Activated naive CD4-positive, alpha-beta T cell treated with anti-CD3 and anti-CD28 coated beads for 36 hours (primary cell): ENCODE measurements around the gene ZNF518B. TPM values are rescaled to one million over a fixed set of nuclear protein-coding genes. Genes with fewer than 3 reads are reported as not detected.
"Not testable (repeated sequence)": the region's sequence is repeated elsewhere in the genome, so short reads cannot be mapped to it uniquely, and the experiment has no call there.

Experiments used
- CTCF ChIA-PET: fragments of 350-600 bp; sonication (Branson Sonifier 250); formaldehyde crosslinking; loops from one replicate; lab custom pipeline; 2021; ENCODE audit warnings: antibody characterized with exemption; lab: Charles Lee
- DNase-seq: peaks from one replicate; pipeline ENCODE4 v3.0.0-alpha.2; 2020
- H3K27ac Mint-ChIP-seq: one replicate; pipeline ENCODE4 v1.8.0; 2021; ENCODE audit warnings: mild to moderate bottlenecking, mixed read lengths
- H3K27me3 Mint-ChIP-seq: one replicate; pipeline ENCODE4 v1.8.0; 2021; ENCODE audit warnings: low read depth, mixed read lengths
- H3K36me3 Mint-ChIP-seq: one replicate; pipeline ENCODE4 v1.8.0; 2021; ENCODE audit warnings: low read depth, mixed read lengths
- H3K4me1 Mint-ChIP-seq: one replicate; pipeline ENCODE4 v1.8.0; 2021; ENCODE audit warnings: low read depth, mixed read lengths
- H3K4me3 Mint-ChIP-seq: one replicate; pipeline ENCODE4 v1.8.0; 2021; ENCODE audit warnings: mild to moderate bottlenecking, moderate library complexity, mixed read lengths
- H3K9me3 Mint-ChIP-seq: one replicate; pipeline ENCODE4 v1.8.0; 2021; ENCODE audit warnings: mixed read lengths
- intact Hi-C: fragments of 100-400 bp; cut with micrococcal nuclease; formaldehyde crosslinking; loops from one replicate; pipeline ENCODE4 v1.15.1; 2023
- total RNA-seq, 2 experiments: library from RNA; stranded (reverse); gene quantifications; one replicate each; pipeline ENCODE4 v1.2.3, GENCODE V29; 2021

Gene ZNF518B
- total RNA-seq, 2 experiments from 2014 or later = 10.7 to 11.2 TPM

DNA sequence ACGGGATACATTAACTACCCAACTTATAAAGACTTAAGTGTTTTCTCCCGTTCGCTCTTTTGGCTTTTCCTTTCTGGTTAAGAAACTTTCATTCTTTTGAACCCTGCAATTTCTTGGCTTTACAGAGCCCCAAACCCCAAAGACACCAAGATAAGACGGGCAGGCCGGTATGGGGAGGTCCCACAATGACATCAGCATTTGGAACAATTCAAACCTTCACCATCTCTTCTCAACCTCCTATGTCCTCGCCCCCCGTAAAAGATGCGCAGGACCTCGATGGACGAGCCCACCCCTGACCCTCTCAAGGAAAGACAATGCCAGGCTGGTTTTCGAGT, 999 bp downstream of the ZNF518B start:
- Mint-ChIP-seq H3K27ac (peak overlapping the region; percentile 77), H3K27me3 (peaks cover 7% of the 10 kb centered on the region), H3K4me3 (peak overlapping the region; percentile 87), H3K4me1 (peaks cover 29% of the 10 kb centered on the region), H3K9me3 (peaks cover 9% of the 10 kb centered on the region), H3K36me3 (peaks cover 36% of the 10 kb centered on the region)
- intact Hi-C loops = loop anchor here (2.0 kb wide), 1 partner anchor 437 kb away; no protein-coding TSS in a partner anchor
- CTCF ChIA-PET = interaction anchor here (0.6 to 1.1 kb wide), 4 partner anchors 22 to 298 kb away, joined by 3 to 4 read pairs (median 3); no protein-coding TSS in a partner anchor
- peak; percentile 7 for DNase-seq

DNA sequence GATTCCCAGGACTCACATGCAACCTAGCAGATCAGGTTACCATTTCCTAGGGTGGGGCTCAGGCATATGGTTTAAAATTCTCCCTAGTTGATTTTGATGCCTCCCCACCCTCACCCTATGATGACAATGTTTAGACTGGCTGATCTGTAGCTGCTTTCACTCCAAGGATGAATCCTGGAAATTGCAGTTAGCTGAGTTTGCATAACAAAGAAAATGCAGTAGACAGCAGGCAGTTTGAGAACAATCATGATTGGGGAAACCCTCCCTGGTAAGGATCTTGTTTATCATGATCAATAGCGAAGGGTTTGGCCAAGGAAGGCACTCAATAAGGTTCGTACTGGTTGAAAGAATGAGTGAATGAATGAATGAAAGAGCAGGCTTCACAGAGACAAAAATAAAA, 2.1 kb downstream of the ZNF518B start:
- Mint-ChIP-seq H3K27ac (no peak overlapping the region), H3K27me3 (peaks cover 6% of the 10 kb centered on the region), H3K4me1 (peaks cover 23% of the 10 kb centered on the region), H3K4me3 (no peak overlapping the region), H3K9me3 (peaks cover 14% of the 10 kb centered on the region), H3K36me3 (peaks cover 47% of the 10 kb centered on the region)
- CTCF ChIA-PET = no interaction called here
- intact Hi-C loops = no loop called here
- DNase-seq = no peak

GRCh38 chr4:10454726-10455125, 2.5 kb downstream of the ZNF518B start:
- Mint-ChIP-seq H3K4me3 (no peak overlapping the region), H3K27me3 (peaks cover 6% of the 10 kb centered on the region), H3K27ac (no peak overlapping the region), H3K36me3 (peaks cover 51% of the 10 kb centered on the region), H3K9me3 (peaks cover 18% of the 10 kb centered on the region), H3K4me1 (peaks cover 23% of the 10 kb centered on the region)
- intact Hi-C loops = no loop called here
- CTCF ChIA-PET = no interaction called here
- DNase-seq = no peak

DNA sequence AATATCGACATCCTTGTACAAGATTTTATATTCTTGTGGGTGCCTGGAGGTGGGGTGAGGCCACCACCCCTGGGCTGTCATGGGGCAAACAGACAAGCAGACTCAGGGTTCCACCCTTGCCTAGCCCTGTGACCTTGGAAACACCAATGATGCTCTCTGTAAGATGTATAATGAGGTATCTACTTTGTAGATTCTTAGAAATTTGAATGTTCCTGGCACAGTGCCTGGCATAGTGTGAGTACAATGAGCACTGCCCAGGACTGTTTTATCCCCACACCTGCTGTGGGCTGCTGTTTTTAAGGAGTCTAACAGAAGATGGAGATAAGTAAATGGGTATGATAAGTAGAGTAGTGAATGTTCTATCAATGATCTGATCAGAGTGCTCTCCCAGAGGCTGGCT, 3.1 kb downstream of the ZNF518B start:
- H3K27me3 Mint-ChIP-seq = peaks cover 6% of the 10 kb centered on the region
- CTCF ChIA-PET = no interaction called here
- no peak overlapping the region for H3K27ac Mint-ChIP-seq
- DNase-seq = no peak
- intact Hi-C loops = no loop called here
- H3K9me3 Mint-ChIP-seq = peaks cover 23% of the 10 kb centered on the region
- H3K4me3 Mint-ChIP-seq = no peak overlapping the region
- H3K4me1 Mint-ChIP-seq = peaks cover 23% of the 10 kb centered on the region
- peaks cover 57% of the 10 kb centered on the region for H3K36me3 Mint-ChIP-seq

- no peaks in the 10 kb centered on the region for H3K4me1 Mint-ChIP-seq
- H3K27me3 Mint-ChIP-seq = no peaks in the 10 kb centered on the region
- no peak overlapping the region for H3K4me3 Mint-ChIP-seq
- CTCF ChIA-PET = no interaction called here
- H3K9me3 Mint-ChIP-seq = peaks cover 67% of the 10 kb centered on the region
- no peak overlapping the region for H3K27ac Mint-ChIP-seq
- H3K36me3 Mint-ChIP-seq = peaks cover 93% of the 10 kb centered on the region
- intact Hi-C loops = no loop called here
- no peak for DNase-seq
Measured at GRCh38 chr4:10448991-10449390, 8.2 kb downstream of the ZNF518B start.

DNA sequence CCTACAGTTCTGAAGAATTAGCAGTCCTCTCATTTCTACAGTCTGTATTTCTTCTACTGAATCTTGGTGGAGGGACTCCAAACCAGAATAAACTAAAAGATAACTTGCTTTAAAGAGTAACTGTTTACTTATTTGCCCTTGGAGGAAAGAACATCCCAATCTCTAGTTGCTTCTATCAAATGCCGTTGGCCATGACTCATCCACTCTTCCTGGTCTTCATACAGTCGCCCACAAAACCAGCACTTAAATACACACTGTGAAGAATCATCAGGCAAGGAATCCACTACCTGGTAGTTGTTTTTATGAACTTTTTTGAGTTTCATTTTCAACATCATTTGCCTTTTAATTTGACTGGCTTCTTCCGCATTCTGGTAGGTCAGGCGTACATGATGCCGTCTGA, 14.2 kb downstream of the ZNF518B start:
- H3K9me3 Mint-ChIP-seq = peaks cover 62% of the 10 kb centered on the region
- peaks cover 71% of the 10 kb centered on the region for H3K36me3 Mint-ChIP-seq
- DNase-seq = no peak
- H3K4me1 Mint-ChIP-seq = no peaks in the 10 kb centered on the region
- intact Hi-C loops = no loop called here
- H3K27ac Mint-ChIP-seq = no peak overlapping the region
- H3K27me3 Mint-ChIP-seq = no peaks in the 10 kb centered on the region
- CTCF ChIA-PET = no interaction called here
- H3K4me3 Mint-ChIP-seq = no peak overlapping the region

GRCh38 chr4:10441512-10441911, 15.7 kb downstream of the ZNF518B start:
- DNase-seq = no peak
- no peaks in the 10 kb centered on the region for H3K4me1 Mint-ChIP-seq
- no peaks in the 10 kb centered on the region for H3K27me3 Mint-ChIP-seq
- CTCF ChIA-PET = no interaction called here
- intact Hi-C loops = no loop called here
- H3K9me3 Mint-ChIP-seq = peaks cover 53% of the 10 kb centered on the region
- H3K27ac Mint-ChIP-seq = no peak overlapping the region
- no peak overlapping the region for H3K4me3 Mint-ChIP-seq
- H3K36me3 Mint-ChIP-seq = peaks cover 63% of the 10 kb centered on the region

- peaks cover 37% of the 10 kb centered on the region for H3K36me3 Mint-ChIP-seq
- no peak overlapping the region for H3K27ac Mint-ChIP-seq
- no peak for DNase-seq
- no peaks in the 10 kb centered on the region for H3K27me3 Mint-ChIP-seq
- no peak overlapping the region for H3K4me3 Mint-ChIP-seq
- intact Hi-C loops = no loop called here
- no peaks in the 10 kb centered on the region for H3K4me1 Mint-ChIP-seq
- H3K9me3 Mint-ChIP-seq = peaks cover 30% of the 10 kb centered on the region
- CTCF ChIA-PET = no interaction called here
Measured at GRCh38 chr4:10438924-10439323, 18.3 kb downstream of the ZNF518B start.

- intact Hi-C loops = no loop called here
Measured at GRCh38 chr4:10437735-10438134, 19.5 kb downstream of the ZNF518B start.

DNA sequence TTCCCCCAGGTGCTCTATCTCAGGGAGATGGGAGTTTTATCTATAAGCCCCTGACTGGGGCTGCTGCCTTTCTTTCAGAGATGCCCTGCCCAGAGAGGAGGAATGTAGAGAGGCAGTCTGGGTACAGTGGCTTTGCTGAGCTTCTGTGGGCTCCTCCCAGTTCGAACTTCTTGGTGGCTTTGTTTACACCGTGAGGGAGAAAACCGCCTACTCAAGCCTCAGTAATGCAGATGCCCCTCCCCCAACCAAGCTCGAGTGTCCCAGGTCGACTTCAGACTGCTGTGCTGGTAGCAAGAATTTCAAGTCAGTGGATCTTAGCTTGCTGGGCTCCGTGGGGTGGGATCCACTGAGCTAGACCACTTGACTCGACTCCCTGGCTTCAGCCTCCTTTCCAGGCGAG, 29.5 kb downstream of the ZNF518B start:
- CTCF ChIA-PET, DNase-seq, intact Hi-C loops: not testable (repeated sequence)

More at GRCh38 chr4:10437735-10438134, 19.5 kb downstream of the ZNF518B start:
- Mint-ChIP-seq H3K36me3 (peaks cover 28% of the 10 kb centered on the region), H3K9me3 (peaks cover 21% of the 10 kb centered on the region), H3K4me1 (no peaks in the 10 kb centered on the region), H3K27me3 (no peaks in the 10 kb centered on the region), H3K4me3 (no peak overlapping the region), H3K27ac (no peak overlapping the region)
- DNase-seq = no peak
- CTCF ChIA-PET = interaction anchor here (0.8 to 1.0 kb wide), 2 partner anchors 34 to 123 kb away, joined by 3 read pairs; no protein-coding TSS in a partner anchor

GRCh38 chr4:10421344-10422055, 35.7 kb downstream of the ZNF518B start:
- intact Hi-C loops = no loop called here
- Mint-ChIP-seq H3K4me3 (no peak overlapping the region), H3K27ac (no peak overlapping the region), H3K27me3 (no peaks in the 10 kb centered on the region), H3K4me1 (peaks cover 3% of the 10 kb centered on the region), H3K36me3 (peaks cover 1% of the 10 kb centered on the region), H3K9me3 (peaks cover 23% of the 10 kb centered on the region)
- peak; percentile 9 for DNase-seq
- CTCF ChIA-PET = interaction anchor here (0.9 to 1.9 kb wide), 2 partner anchors 40 to 116 kb away, joined by 3 to 7 read pairs; no protein-coding TSS in a partner anchor

More for the DNA sequence above, 29.5 kb downstream of the ZNF518B start:
- H3K9me3 Mint-ChIP-seq = peaks cover 33% of the 10 kb centered on the region
- H3K27ac Mint-ChIP-seq, H3K4me3 Mint-ChIP-seq, H3K27me3 Mint-ChIP-seq, H3K4me1 Mint-ChIP-seq: not testable (repeated sequence)
- peaks cover 12% of the 10 kb centered on the region for H3K36me3 Mint-ChIP-seq

- H3K27ac Mint-ChIP-seq = no peak overlapping the region
- H3K4me3 Mint-ChIP-seq = no peak overlapping the region
- peaks cover 8% of the 10 kb centered on the region for H3K4me1 Mint-ChIP-seq
- H3K36me3 Mint-ChIP-seq = no peaks in the 10 kb centered on the region
- intact Hi-C loops = no loop called here
- peaks cover 3% of the 10 kb centered on the region for H3K9me3 Mint-ChIP-seq
- CTCF ChIA-PET = interaction anchor here (0.7 kb wide), 1 partner anchor 265 kb away, joined by 3 read pairs; no protein-coding TSS in a partner anchor
- DNase-seq = no peak
- no peaks in the 10 kb centered on the region for H3K27me3 Mint-ChIP-seq
Measured at GRCh38 chr4:10417740-10418139, 39.5 kb downstream of the ZNF518B start.

DNA sequence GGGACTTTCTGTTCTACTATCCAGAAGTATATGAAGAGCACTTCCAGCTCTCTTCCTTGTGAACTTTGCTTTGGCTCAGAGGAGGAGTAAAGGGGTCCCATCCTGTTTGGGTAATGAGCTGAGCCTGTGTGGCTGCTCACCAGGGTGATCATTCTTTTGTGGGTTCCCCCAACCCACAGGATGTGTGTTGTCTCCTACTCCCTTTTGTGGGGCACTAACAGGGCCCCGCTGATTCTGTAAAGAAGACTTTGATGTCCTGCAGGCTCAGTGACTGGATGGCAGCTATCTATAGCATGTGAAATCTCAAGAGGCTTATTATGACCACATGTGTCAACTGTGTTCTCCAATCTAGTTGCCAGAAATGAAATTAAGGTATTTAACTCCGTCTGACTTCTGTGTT, 40.8 kb downstream of the ZNF518B start:
- CTCF ChIA-PET = interaction anchor here (1.0 kb wide), 1 partner anchor 45 kb away, joined by 3 read pairs; no protein-coding TSS in a partner anchor
- Mint-ChIP-seq H3K4me3 (no peak overlapping the region), H3K9me3 (peaks cover 3% of the 10 kb centered on the region), H3K27ac (no peak overlapping the region), H3K27me3 (no peaks in the 10 kb centered on the region), H3K4me1 (peaks cover 8% of the 10 kb centered on the region), H3K36me3 (no peaks in the 10 kb centered on the region)
- intact Hi-C loops = no loop called here
- peak; percentile 17 for DNase-seq
